IMR-90 (cell line): ENCODE measurements around the gene MRAP2. TPM values are rescaled to one million over a fixed set of nuclear protein-coding genes. Genes with fewer than 3 reads are reported as not detected.

Source experiments
- ATAC-seq: fragments of 200-7000 bp; cut with Tn5 transposase; 2 replicates; pipeline ENCODE4 v1.9.1; 2020; ENCODE audit warnings: low read depth, mild to moderate bottlenecking, moderate library complexity
- BruUV-seq: library from RNA; stranded (reverse); fragments of 400-500 nt; replicated peaks from 2 replicates; lab custom pipeline; 2021; lab: Mats Ljungman, UMichigan
- CTCF ChIA-PET: fragments of 300-600 bp; formaldehyde crosslinking; extraction: SDS; loops from one replicate; lab custom pipeline; 2021; ENCODE audit warnings: antibody characterized with exemption; lab: Yijun Ruan, JAX
- POLR2A ChIA-PET: fragments of 300-600 bp; sonication (Branson Sonifier 250); formaldehyde crosslinking; loops from one replicate; lab custom pipeline; 2022; ENCODE audit warnings: antibody characterized with exemption; ENCODE audit not compliant: unreplicated experiment; lab: Charles Lee
- DNase-seq: peaks from one replicate; pipeline ENCODE4 v3.0.0; 2013
- H2AFZ ChIP-seq: replicated peaks from 2 replicates; pipeline ENCODE3; 2013; ENCODE audit warnings: low read length, mild to moderate bottlenecking; ENCODE audit not compliant: poor library complexity
- H2AK5ac ChIP-seq: 2 replicates; pipeline ENCODE4 v1.6.1; 2013; ENCODE audit warnings: low read depth, low read length, inconsistent platforms
- H2AK9ac ChIP-seq: replicated peaks from 2 replicates; pipeline ENCODE3; 2013; ENCODE audit warnings: mild to moderate bottlenecking, low read depth, low read length, moderate library complexity; ENCODE audit not compliant: poor library complexity
- H2BK120ac ChIP-seq: 2 replicates; pipeline ENCODE4 v1.6.1; 2013; ENCODE audit warnings: low read depth, low read length, inconsistent platforms
- H2BK15ac ChIP-seq: 3 replicates; pipeline ENCODE4 v1.6.1; 2013; ENCODE audit warnings: low read depth, low read length, inconsistent platforms
- H2BK20ac ChIP-seq: 2 replicates; pipeline ENCODE4 v1.6.1; 2013; ENCODE audit warnings: low read depth, mild to moderate bottlenecking, inconsistent platforms, low read length, moderate library complexity
- H2BK5ac ChIP-seq: 2 replicates; pipeline ENCODE4 v1.6.1; 2013; ENCODE audit warnings: mild to moderate bottlenecking, low read depth, low read length, inconsistent platforms; ENCODE audit not compliant: poor library complexity, severe bottlenecking
- H3K14ac ChIP-seq: replicated peaks from 2 replicates; pipeline ENCODE4 v1.6.1; 2013; ENCODE audit warnings: low read depth, low read length, inconsistent platforms
- H3K18ac ChIP-seq: 2 replicates; pipeline ENCODE4 v1.6.1; 2013; ENCODE audit warnings: low read depth, low read length, control low read depth
- H3K23ac ChIP-seq: 2 replicates; pipeline ENCODE4 v1.6.1; 2013; ENCODE audit warnings: low read depth, low read length, inconsistent platforms
- H3K27ac ChIP-seq: 2 replicates; pipeline ENCODE4 v1.5.1; 2013; ENCODE audit warnings: mild to moderate bottlenecking, control low read depth, low read length; ENCODE audit not compliant: insufficient read depth
- H3K27me3 ChIP-seq: 2 replicates; pipeline ENCODE4 v1.6.1; 2013; ENCODE audit warnings: low read length; ENCODE audit not compliant: control insufficient read depth, insufficient read depth
- H3K36me3 ChIP-seq: 2 replicates; pipeline ENCODE4 v1.6.1; 2013; ENCODE audit warnings: low read length, mixed read lengths; ENCODE audit not compliant: control insufficient read depth, insufficient read depth
- H3K4ac ChIP-seq: 2 replicates; pipeline ENCODE4 v1.6.1; 2013; ENCODE audit warnings: low read depth, low read length, inconsistent platforms
- H3K4me1 ChIP-seq: 2 replicates; pipeline ENCODE4 v1.6.1; 2013; ENCODE audit warnings: low read length, mixed read lengths; ENCODE audit not compliant: control insufficient read depth, insufficient read depth
- H3K4me2 ChIP-seq: 2 replicates; pipeline ENCODE4 v1.6.1; 2013; ENCODE audit warnings: low read depth, mild to moderate bottlenecking, control low read depth, low read length, moderate library complexity
- H3K4me3 ChIP-seq: 2 replicates; pipeline ENCODE4 v1.5.1; 2013; ENCODE audit warnings: low read depth, mild to moderate bottlenecking, control low read depth, low read length, moderate library complexity; ENCODE audit not compliant: insufficient read depth
- H3K56ac ChIP-seq: 2 replicates; pipeline ENCODE4 v1.6.1; 2013; ENCODE audit warnings: low read length, inconsistent platforms; ENCODE audit not compliant: insufficient read depth; ENCODE audit errors: extremely low read depth
- H3K79me1 ChIP-seq, 2 experiments: 2 replicates each; pipeline ENCODE4 v1.6.1; 2013; ENCODE audit warnings: low read length in 2 of 2, inconsistent platforms in 1 of 2, low read depth in 1 of 2
- H3K9ac ChIP-seq: 2 replicates; pipeline ENCODE4 v1.6.1; 2013; ENCODE audit warnings: low read depth, low read length, control low read depth
- H3K9me1 ChIP-seq: 2 replicates; pipeline ENCODE4 v1.6.1; 2013; ENCODE audit warnings: low read length, inconsistent platforms; ENCODE audit not compliant: insufficient read depth
- H3K9me3 ChIP-seq: 2 replicates; pipeline ENCODE4 v1.6.1; 2013; ENCODE audit warnings: low read length; ENCODE audit not compliant: control insufficient read depth, insufficient read depth
- H4K20me1 ChIP-seq: 2 replicates; pipeline ENCODE4 v1.6.1; 2013; ENCODE audit warnings: low read length, inconsistent platforms; ENCODE audit not compliant: insufficient read depth
- H4K5ac ChIP-seq: 2 replicates; pipeline ENCODE4 v1.6.1; 2013; ENCODE audit warnings: mild to moderate bottlenecking, low read depth, low read length, control low read depth
- H4K8ac ChIP-seq, 2 experiments: 2 replicates each; pipeline ENCODE4 v1.6.1; 2013; ENCODE audit warnings: low read depth in 2 of 2, low read length in 2 of 2, control low read depth in 1 of 2, inconsistent platforms in 1 of 2
- H4K91ac ChIP-seq: 2 replicates; pipeline ENCODE4 v1.6.1; 2013; ENCODE audit warnings: low read depth, low read length, inconsistent platforms; ENCODE audit not compliant: insufficient read depth
- CHD1 ChIP-seq: IDR thresholded peaks from 2 replicates; pipeline ENCODE4 v1.6.1; 2012; ENCODE audit warnings: low read depth, low read length, improper control_type of control experiment
- CTCF ChIP-seq: conservative IDR thresholded peaks from 2 replicates; pipeline ENCODE4 v1.5.1; 2012; ENCODE audit warnings: mild to moderate bottlenecking, low read depth, low read length, improper control_type of control experiment
- ELK1 ChIP-seq: fragments of 150-350 bp; IDR thresholded peaks from 2 replicates; pipeline ENCODE4 v1.6.1; 2016; ENCODE audit warnings: low read depth, mild to moderate bottlenecking, low read length, moderate library complexity, borderline replicate concordance
- FOS ChIP-seq: fragments of 150-350 bp; IDR thresholded peaks from 2 replicates; pipeline ENCODE4 v1.6.1; 2016; ENCODE audit warnings: low read depth, low read length
- MAZ ChIP-seq: IDR thresholded peaks from 2 replicates; pipeline ENCODE4 v1.6.1; 2012; ENCODE audit warnings: low read depth, mild to moderate bottlenecking, low read length, improper control_type of control experiment, moderate library complexity, borderline replicate concordance
- MXI1 ChIP-seq: IDR thresholded peaks from 2 replicates; pipeline ENCODE4 v1.6.1; 2012; ENCODE audit warnings: low read depth, mild to moderate bottlenecking, low read length, moderate library complexity, borderline replicate concordance
- RAD21 ChIP-seq: IDR thresholded peaks from 2 replicates; pipeline ENCODE4 v1.6.1; 2012; ENCODE audit warnings: low read length, improper control_type of control experiment
- RCOR1 ChIP-seq: IDR thresholded peaks from 2 replicates; pipeline ENCODE4 v1.6.1; 2012; ENCODE audit warnings: mild to moderate bottlenecking, low read length, improper control_type of control experiment; ENCODE audit not compliant: insufficient replicate concordance
- RFX5 ChIP-seq: IDR thresholded peaks from 2 replicates; pipeline ENCODE4 v1.8.0; 2012; ENCODE audit warnings: low read depth, mild to moderate bottlenecking, low read length, moderate library complexity
- SMC3 ChIP-seq: fragments of 150-350 bp; IDR thresholded peaks from 2 replicates; pipeline ENCODE4 v1.6.1; 2016; ENCODE audit warnings: low read depth, mild to moderate bottlenecking, antibody characterized with exemption, low read length, moderate library complexity
- USF2 ChIP-seq: fragments of 150-350 bp; IDR thresholded peaks from 2 replicates; pipeline ENCODE4 v1.6.1; 2017; ENCODE audit warnings: mild to moderate bottlenecking, antibody characterized with exemption, low read length, low read depth
- dilution Hi-C: fragments of 300-500 bp; cut with HindIII; formaldehyde crosslinking; loops from one replicate; pipeline ENCODE4 v1.14.3; 2018; ENCODE audit warnings: low sequenced_read_pairs; ENCODE audit not compliant: unreplicated experiment
- in situ Hi-C: fragments of 300-500 bp; cut with MboI; formaldehyde crosslinking; loops from 3 replicates; pipeline ENCODE4 v1.14.3; 2019; ENCODE audit warnings: low sequenced_read_pairs, inconsistent platforms, mixed read lengths
- intact Hi-C: fragments of 100-400 bp; cut with micrococcal nuclease; formaldehyde crosslinking; loops from 2 replicates; pipeline ENCODE4 v1.10.0; 2022
- polyA plus RNA-seq, 3 experiments: library from polyadenylated mRNA; depleted of rRNA; stranded (reverse); fragments of >200 nt; gene quantifications; 2 replicates each; pipeline ENCODE4 v1.2.3, GENCODE V29; 2012; ENCODE audit warnings: low replicate concordance in 1 of 3
- total RNA-seq: library from RNA; depleted of rRNA; stranded (reverse); fragments of >200 nt; gene quantifications from 2 replicates; pipeline ENCODE4 v1.2.3, GENCODE V29; 2012

The MRAP2 gene
- total and polyA plus RNA-seq, 2 of the 4 experiments (the other 2 are of a cell fraction): 0.03 TPM; not detected in 1

- Histone ChIP-seq H3K56ac (no peak overlapping the region), H2BK120ac (no peak overlapping the region), H3K9me1 (no peaks in the 10 kb centered on the region), H3K27ac (no peak overlapping the region), H3K4me3 (no peak overlapping the region), H3K14ac (no peak overlapping the region), H4K8ac (no peak overlapping the region), H4K20me1 (no peaks in the 10 kb centered on the region), H2BK20ac (no peak overlapping the region), H3K4me2 (no peak overlapping the region), H3K27me3 (no peaks in the 10 kb centered on the region), H2BK5ac (no peak overlapping the region), H2AK9ac (no peak overlapping the region), H3K36me3 (no peaks in the 10 kb centered on the region), H3K23ac (no peak overlapping the region), H3K18ac (no peak overlapping the region), H4K5ac (no peak overlapping the region), H2BK15ac (no peak overlapping the region), H3K4me1 (no peaks in the 10 kb centered on the region), H3K9ac (no peak overlapping the region), H2AK5ac (no peak overlapping the region), H2AFZ (no peak overlapping the region), H3K4ac (no peak overlapping the region), H4K91ac (no peak overlapping the region), H3K79me1 (no peaks in the 10 kb centered on the region), H3K9me3 (no peaks in the 10 kb centered on the region)
- CTCF ChIA-PET: no interaction called here
- intact Hi-C loops (no loop called here), in situ Hi-C loops (no loop called here), dilution Hi-C loops (no loop called here)
- POLR2A ChIA-PET: no interaction called here
- no TSS peak for BruUV-seq
- no peak for ATAC-seq
- no peak for DNase-seq
- TF ChIP-seq RFX5 (no peak), CTCF (no peak), RCOR1 (no peak), MXI1 (no peak), SMC3 (no peak), CHD1 (no peak), MAZ (no peak), RAD21 (no peak), ELK1 (no peak), USF2 (no peak), FOS (no peak)
Measured at GRCh38 chr6:84139311-84139710, 105.7 kb downstream of the MRAP2 start.
